Peyer's patch (tissue), 4 donors: ENCODE data around the gene MIOS. TPM values are rescaled to one million over a fixed set of nuclear protein-coding genes. Genes with fewer than 3 reads are reported as not detected.

ENCODE experiments used
- DNase-seq, 3 donors: peaks; one replicate each; pipeline ENCODE4 v3.0.0-alpha.2; 2017 to 2019
- H3K27ac ChIP-seq, 4 donors: fragments of 200-600 bp; sonication (generic); one replicate each; pipeline ENCODE4 v1.5.1; 2016 to 2019
- H3K27me3 ChIP-seq, 2 donors: fragments of 200-600 bp; sonication (generic); one replicate each; pipeline ENCODE4 v1.5.1; 2019
- H3K36me3 ChIP-seq, 3 donors: fragments of 200-600 bp; sonication (generic); one replicate each; pipeline ENCODE4 v1.5.1; 2016 to 2019
- H3K4me1 ChIP-seq, 4 donors: fragments of 200-600 bp; sonication (generic); one replicate each; pipeline ENCODE4 v1.5.1; 2016 to 2019
- H3K4me3 ChIP-seq, 4 donors: fragments of 200-600 bp; sonication (generic); 1 replicate in 3 of 4; 2 replicates in 1 of 4; pipeline ENCODE4 v1.5.1; 2016 to 2019; ENCODE audit warnings: mild to moderate bottlenecking in 1 of 4
- H3K9me3 ChIP-seq, 4 donors: fragments of 200-600 bp; sonication (generic); one replicate each; pipeline ENCODE4 v1.5.1; 2016 to 2019; ENCODE audit warnings: mild to moderate bottlenecking in 1 of 4
- POLR2A ChIP-seq, 2 donors: fragments of 450-650 bp; IDR thresholded peaks; one replicate each; pipeline ENCODE4 v1.5.1; 2017; ENCODE audit warnings: antibody characterized with exemption in 2 of 2, mild to moderate bottlenecking in 2 of 2, moderate library complexity in 2 of 2
- total RNA-seq, 4 donors: library from RNA; depleted of rRNA; stranded (reverse); fragments of >200 nt; gene quantifications; one replicate each; pipeline ENCODE4 v1.1.0, GENCODE V29; 2016
- TF ChIP-seq, protein P1 (sequence below), 6 experiments: fragments of 450-650 bp in 4 of 6; fragments of 200-600 bp in 2 of 6; sonication (generic) in 1 of 6; IDR thresholded peaks; one replicate each; pipeline ENCODE4 v1.5.1; 2017 to 2019; ENCODE audit warnings: antibody characterized with exemption in 6 of 6, mild to moderate bottlenecking in 3 of 6, moderate library complexity in 1 of 6

The MIOS gene
- total RNA-seq, 4 donors from 2014 or later, result 17.1 to 42.9 (median 26.8) TPM

DNA sequence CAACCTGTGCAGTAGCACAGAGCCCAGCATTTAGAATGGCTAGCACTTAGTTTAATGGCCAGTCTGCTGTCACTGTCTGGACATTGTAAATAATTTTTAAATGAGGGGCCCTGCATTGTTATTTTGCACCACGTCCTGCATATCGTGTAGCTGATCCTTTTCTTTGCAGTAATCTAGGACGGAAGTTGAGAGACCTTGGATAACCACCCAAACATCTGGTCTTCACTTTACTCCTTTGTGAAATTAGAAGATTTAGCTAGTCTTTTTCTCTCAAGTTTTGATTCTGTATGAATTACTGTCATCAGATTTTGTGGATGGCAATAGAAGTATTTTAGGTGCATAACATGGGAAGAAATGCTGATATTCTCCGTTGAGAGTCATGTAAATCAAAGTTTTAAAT is 1.9 kb downstream of the MIOS start:
- no peak for DNase-seq
- no peaks in the 10 kb centered on the region for H3K9me3 ChIP-seq
- no peaks in the 10 kb centered on the region for H3K27me3 ChIP-seq
- TF ChIP-seq POLR2A (IDR thresholded peaks at IDR 0.05), result no peak
- TF ChIP-seq, protein P1, sequence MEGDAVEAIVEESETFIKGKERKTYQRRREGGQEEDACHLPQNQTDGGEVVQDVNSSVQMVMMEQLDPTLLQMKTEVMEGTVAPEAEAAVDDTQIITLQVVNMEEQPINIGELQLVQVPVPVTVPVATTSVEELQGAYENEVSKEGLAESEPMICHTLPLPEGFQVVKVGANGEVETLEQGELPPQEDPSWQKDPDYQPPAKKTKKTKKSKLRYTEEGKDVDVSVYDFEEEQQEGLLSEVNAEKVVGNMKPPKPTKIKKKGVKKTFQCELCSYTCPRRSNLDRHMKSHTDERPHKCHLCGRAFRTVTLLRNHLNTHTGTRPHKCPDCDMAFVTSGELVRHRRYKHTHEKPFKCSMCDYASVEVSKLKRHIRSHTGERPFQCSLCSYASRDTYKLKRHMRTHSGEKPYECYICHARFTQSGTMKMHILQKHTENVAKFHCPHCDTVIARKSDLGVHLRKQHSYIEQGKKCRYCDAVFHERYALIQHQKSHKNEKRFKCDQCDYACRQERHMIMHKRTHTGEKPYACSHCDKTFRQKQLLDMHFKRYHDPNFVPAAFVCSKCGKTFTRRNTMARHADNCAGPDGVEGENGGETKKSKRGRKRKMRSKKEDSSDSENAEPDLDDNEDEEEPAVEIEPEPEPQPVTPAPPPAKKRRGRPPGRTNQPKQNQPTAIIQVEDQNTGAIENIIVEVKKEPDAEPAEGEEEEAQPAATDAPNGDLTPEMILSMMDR (IDR thresholded peaks at IDR 0.05), result no peak
- H3K36me3 ChIP-seq, result no peaks in the 10 kb centered on the region
- peaks cover 0 to 20% (median 6%) of the 10 kb centered on the region in 4 donors for H3K4me1 ChIP-seq
- H3K4me3 ChIP-seq, result peak overlapping the region in 3 of 4 donors; percentile 0 to 4 (median 3)
- H3K27ac ChIP-seq, result peak overlapping the region in 2 of 4 donors; percentile 95 to 97

DNA sequence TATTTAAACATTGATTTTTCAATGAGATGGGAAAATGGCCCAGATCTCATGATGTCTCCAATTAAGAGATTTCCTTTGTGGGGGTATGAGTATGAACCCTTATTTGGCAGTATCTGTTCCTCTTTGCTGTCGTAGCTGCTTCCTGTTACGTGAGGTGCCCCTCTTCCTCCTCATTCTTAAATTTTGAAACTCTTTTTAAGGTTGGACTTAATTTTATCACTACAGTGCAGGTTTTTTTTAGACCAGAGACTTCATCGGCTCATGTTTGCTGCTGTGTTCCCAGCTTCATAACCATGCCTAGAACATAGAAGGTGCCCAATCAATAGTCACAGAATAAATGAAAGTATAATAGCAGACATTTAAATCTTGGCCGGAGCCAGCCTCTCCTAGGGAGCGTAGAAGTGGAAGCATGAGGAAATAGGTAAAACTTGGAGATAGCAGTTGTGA is 2.4 kb downstream of the MIOS start:
- peak overlapping the region in 3 of 4 donors; percentile 0 to 6 (median 3) for H3K4me3 ChIP-seq
- TF ChIP-seq POLR2A (IDR thresholded peaks at IDR 0.05), result no peak
- TF ChIP-seq, protein P1 (IDR thresholded peaks at IDR 0.05), result no peak
- no peaks in the 10 kb centered on the region for H3K27me3 ChIP-seq
- peak in 1 of 3 donors; percentile 38 for DNase-seq
- H3K36me3 ChIP-seq, result no peaks in the 10 kb centered on the region
- H3K27ac ChIP-seq, result peak overlapping the region in 2 of 4 donors; percentile 95 to 97
- H3K9me3 ChIP-seq, result no peaks in the 10 kb centered on the region
- peaks cover 0 to 20% (median 6%) of the 10 kb centered on the region in 4 donors for H3K4me1 ChIP-seq

DNA sequence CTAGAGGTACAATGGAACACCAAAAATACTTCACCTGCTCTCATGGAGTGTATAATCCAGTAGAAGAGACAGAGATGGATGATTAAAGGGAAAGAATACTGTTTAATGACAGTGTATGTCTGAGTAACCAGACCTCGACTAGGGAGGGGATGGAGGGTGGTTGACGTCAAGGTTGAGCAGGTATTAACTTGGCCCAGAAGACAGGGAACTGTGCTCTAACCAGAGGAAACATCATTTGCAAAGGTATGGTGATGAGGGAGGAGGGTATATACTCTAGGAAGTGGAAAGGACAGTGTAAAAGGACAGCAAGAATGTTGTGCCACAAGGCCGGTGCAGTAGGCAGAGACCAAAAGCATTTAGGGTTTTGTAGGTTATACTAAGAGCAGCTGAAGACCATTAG is 2.9 kb downstream of the MIOS start:
- Histone ChIP-seq H3K9me3 (no peaks in the 10 kb centered on the region), H3K27me3 (no peaks in the 10 kb centered on the region), H3K36me3 (no peaks in the 10 kb centered on the region), H3K4me1 (peaks cover 0 to 20% (median 6%) of the 10 kb centered on the region in 4 donors), H3K4me3 (peak overlapping the region in 2 of 4 donors; percentile 0 to 6), H3K27ac (peak overlapping the region in 2 of 4 donors; percentile 95 to 97)
- TF ChIP-seq POLR2A (IDR thresholded peaks at IDR 0.05), result no peak
- DNase-seq, result peak in 2 of 3 donors; percentile 43 to 50

DNA sequence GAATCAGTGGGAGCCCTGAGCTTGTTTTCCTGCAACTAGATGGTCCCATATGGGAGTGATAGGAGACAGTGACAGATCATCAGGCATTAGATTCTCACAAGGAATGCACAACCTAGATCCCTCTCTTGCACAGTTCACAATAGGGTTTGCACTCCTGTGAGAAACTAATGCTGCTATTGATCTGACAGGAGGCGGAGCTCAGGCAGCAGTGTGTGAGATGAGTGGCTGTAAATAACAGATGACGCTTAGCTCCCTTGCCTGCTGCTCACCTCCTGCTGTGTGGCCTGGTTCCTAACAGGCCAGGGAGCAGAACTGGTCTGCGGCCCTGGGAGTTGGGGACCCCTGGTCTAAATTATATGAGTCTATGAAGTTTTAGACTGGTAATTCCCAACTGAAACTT is 3.9 kb downstream of the MIOS start:
- Histone ChIP-seq H3K4me1 (peaks cover 0 to 20% (median 6%) of the 10 kb centered on the region in 4 donors), H3K36me3 (no peaks in the 10 kb centered on the region), H3K27me3 (no peaks in the 10 kb centered on the region), H3K27ac (no peak overlapping the region), H3K4me3 (no peak overlapping the region), H3K9me3 (no peaks in the 10 kb centered on the region)
- DNase-seq, result no peak
- no peak for TF ChIP-seq POLR2A (IDR thresholded peaks at IDR 0.05)
- TF ChIP-seq, protein P1 (IDR thresholded peaks at IDR 0.05), result no peak

DNA sequence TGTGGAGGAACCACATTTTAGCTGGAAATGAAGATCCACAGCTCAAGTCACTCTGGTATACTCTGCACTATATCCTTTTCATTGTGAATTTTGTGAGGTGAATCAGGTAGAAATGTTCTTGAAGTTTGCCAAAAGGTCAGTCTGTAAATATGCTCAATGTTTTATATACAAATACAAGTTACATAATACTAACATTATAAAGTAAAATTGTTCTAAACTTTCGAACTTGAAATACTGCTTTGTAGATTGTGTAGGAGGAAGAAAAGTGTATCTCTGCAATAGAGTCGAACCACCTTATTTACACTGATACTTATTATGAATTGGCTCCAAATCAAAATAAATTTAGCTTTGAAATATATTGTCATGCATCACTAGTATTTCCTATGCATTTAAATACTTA is 7.0 kb downstream of the MIOS start:
- TF ChIP-seq, protein P1 (IDR thresholded peaks at IDR 0.05), result no peak
- TF ChIP-seq POLR2A (IDR thresholded peaks at IDR 0.05), result no peak
- H3K27me3 ChIP-seq, result no peaks in the 10 kb centered on the region
- DNase-seq, result no peak
- H3K4me1 ChIP-seq, result peaks cover 0 to 9% (median 0%) of the 10 kb centered on the region in 4 donors
- H3K36me3 ChIP-seq, result no peaks in the 10 kb centered on the region
- H3K9me3 ChIP-seq, result no peaks in the 10 kb centered on the region
- no peak overlapping the region for H3K4me3 ChIP-seq
- no peak overlapping the region for H3K27ac ChIP-seq

DNA sequence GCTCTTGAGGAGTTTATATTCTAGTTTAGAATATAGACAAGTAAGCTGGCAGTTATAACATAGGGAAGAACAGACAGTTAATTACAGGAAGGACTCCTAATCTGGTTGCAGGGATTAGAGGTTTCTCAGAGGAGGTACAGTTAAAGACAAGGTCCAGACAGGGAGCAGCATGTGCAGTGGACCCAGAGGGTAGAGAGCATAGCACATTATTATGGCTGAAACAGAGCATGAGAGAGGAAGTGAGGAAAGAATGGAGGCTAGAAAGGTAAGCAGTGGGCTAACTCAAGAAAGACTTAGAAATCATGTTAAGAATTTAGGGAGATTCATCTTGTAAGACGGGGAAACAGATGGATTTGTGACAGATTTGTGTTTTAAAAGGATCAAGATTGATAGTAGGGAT is 9.7 kb downstream of the MIOS start:
- Histone ChIP-seq H3K9me3 (no peaks in the 10 kb centered on the region), H3K27ac (no peak overlapping the region), H3K27me3 (no peaks in the 10 kb centered on the region), H3K4me3 (no peak overlapping the region), H3K36me3 (no peaks in the 10 kb centered on the region), H3K4me1 (no peaks in the 10 kb centered on the region)
- DNase-seq, result no peak
- TF ChIP-seq POLR2A (IDR thresholded peaks at IDR 0.05), result no peak
- TF ChIP-seq, protein P1 (IDR thresholded peaks at IDR 0.05), result no peak
